GM12874 (cell line): ENCODE results near the gene CACNB1.

ENCODE experiments used
- TF ChIP-seq, protein P1 (sequence below): IDR thresholded peaks from 2 replicates; pipeline ENCODE4 v1.5.1; 2011; ENCODE audit warnings: low read depth, mild to moderate bottlenecking, control low read depth, low read length, moderate library complexity; ENCODE audit not compliant: insufficient read depth

The CACNB1 gene

DNA sequence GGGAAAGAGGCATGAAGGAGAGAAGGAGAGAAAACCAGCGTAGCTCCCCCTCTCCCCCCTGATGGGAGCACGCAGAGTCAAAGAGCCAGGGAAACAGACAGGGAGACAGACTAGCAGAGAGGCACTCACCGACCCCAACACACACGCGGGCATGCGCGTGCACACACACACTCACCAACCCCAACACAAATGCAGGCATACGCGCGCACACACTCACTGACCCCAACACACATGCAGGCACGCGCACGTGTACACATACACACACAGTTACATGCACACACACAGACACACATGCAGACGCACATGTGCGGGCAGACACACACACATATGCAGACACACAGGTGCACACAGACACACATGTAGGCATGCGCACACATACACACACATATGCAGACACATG is 4.6 kb downstream of the CACNB1 start:
- TF ChIP-seq, protein P1, sequence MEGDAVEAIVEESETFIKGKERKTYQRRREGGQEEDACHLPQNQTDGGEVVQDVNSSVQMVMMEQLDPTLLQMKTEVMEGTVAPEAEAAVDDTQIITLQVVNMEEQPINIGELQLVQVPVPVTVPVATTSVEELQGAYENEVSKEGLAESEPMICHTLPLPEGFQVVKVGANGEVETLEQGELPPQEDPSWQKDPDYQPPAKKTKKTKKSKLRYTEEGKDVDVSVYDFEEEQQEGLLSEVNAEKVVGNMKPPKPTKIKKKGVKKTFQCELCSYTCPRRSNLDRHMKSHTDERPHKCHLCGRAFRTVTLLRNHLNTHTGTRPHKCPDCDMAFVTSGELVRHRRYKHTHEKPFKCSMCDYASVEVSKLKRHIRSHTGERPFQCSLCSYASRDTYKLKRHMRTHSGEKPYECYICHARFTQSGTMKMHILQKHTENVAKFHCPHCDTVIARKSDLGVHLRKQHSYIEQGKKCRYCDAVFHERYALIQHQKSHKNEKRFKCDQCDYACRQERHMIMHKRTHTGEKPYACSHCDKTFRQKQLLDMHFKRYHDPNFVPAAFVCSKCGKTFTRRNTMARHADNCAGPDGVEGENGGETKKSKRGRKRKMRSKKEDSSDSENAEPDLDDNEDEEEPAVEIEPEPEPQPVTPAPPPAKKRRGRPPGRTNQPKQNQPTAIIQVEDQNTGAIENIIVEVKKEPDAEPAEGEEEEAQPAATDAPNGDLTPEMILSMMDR, result no peak

DNA sequence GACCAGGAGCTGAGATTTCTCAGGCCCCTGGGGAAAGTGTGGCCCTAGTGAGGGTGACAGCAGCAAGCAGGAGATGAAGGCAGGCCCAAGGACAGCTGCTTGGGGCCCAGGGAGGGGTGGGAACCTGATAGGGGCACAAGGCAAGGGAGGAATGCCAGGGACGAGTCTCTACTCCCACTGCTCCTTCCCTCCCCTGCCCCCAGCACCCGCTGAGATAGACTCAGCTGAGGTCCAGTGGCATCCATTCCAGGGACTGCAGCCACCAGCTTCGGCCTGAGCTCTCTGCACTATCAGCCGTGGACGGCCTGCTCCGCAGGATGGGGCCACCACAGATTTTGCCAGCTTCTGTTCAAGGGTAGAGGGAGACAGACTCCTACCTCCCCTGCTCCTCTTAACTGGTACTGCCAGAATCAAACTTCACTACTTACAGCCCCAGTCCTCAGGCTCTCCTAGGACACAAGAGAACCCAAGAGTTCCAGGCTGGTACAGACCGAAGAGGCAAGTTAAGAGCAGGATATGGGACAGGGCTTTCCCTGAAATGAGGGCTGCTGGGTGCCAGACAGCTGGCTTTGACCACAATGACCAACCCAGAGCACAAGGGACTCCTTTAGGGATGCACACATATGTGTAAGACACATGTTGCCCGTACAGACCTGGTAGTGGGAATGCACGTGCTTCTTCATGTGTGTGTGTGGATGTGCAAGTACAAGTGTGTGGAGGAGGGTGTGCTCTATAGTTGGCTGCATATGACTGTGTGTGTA is 5.5 kb downstream of the CACNB1 start:
- TF ChIP-seq, protein P1, result no peak

DNA sequence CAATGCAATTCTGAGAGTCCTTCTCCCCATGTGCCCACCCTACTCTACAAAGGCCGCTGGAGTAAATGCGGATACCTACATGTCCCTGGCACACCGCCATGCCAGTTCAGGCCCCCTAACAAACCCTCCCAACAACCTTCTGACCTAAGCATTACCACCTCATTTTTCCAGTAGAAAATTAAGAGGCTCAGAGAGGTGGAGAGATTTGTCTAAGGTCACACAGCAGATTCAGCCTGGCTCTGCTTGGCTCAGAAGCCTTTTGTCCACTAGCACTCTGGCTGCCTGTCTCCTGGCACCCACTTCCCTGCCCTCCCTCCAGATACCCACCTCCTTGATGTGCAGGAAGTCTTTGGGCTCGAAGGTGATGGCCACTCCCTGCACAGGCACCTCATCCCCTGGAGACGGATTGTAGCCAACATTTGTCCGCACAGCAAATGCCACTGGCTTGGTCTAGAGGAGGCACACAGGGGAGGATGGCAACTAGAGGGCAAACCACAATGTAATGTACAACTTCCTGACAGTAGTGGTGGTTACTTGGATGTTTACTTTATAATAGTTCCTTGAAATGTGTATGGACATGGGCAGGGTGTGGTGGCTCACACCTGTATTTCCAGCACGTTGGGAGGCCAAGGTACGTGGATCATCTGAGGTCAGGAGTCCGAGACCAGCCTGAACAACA is 10.2 kb downstream of the CACNB1 start:
- TF ChIP-seq, protein P1, result no peak

DNA sequence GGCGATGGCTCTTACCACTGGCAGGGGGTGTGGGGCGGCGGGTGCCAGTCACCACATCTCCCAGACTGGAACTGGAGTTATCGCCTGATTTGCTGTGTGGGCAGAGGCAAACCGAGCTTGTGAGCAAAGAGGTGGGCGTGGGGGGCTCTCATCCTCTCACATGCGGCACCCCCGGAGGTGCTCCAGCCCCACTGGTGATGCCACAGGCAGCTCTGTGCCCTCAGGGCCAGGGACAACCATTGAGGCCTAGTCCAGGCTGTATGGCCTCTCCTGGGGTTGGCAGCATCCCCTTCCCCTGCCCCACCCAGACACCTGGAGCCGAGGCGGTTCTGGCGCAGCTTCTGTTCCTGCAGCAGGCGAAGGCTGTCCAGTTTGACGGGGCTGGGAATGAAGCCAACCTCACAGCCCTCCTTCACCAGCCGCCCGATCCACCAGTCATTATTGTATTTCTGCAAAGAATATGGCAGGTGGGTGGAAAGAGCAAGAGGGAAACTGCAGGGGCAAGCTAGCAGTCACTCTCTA is 10.9 kb downstream of the CACNB1 start:
- TF ChIP-seq, protein P1, result no peak

DNA sequence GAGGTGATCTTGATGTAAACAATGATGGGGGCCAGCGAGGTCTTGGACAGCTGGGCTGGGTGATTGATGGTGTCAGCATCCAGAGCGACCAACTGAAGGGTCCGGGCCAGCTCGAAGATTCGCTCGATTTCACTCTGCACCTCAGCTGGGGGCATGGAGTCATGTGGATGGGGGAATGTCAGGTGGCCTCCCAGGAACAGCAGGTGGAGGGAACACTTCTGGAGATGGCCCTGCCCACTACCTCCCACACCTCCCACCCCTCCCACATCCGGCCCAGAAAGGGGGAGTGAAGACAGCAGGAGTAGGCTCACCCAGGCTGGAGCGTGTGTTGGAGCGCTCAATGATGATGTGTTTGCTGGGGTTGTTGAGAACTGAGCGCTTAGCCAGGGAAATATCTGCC is 13.7 kb downstream of the CACNB1 start:
- TF ChIP-seq, protein P1, result no peak

DNA sequence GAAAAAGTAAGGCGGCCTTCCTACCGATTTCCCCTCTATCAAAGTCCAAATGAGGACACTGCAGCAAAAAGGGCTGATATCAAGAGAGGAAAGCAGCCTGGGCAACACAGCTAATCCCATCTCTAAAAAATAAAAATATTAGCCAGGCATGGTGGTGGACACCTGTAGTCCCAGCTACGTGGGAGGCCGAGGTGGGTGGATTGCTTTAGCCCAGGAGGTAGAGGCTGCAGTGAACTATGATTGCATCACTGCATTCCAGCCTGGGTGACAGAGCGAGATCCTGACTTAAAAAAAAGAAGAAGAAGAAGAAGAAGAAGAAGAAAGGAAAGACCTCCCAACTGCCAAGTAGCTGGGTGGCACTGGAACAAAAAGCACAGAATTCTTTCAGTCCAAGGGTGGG is 14.4 kb downstream of the CACNB1 start:
- TF ChIP-seq, protein P1, result no peak

DNA sequence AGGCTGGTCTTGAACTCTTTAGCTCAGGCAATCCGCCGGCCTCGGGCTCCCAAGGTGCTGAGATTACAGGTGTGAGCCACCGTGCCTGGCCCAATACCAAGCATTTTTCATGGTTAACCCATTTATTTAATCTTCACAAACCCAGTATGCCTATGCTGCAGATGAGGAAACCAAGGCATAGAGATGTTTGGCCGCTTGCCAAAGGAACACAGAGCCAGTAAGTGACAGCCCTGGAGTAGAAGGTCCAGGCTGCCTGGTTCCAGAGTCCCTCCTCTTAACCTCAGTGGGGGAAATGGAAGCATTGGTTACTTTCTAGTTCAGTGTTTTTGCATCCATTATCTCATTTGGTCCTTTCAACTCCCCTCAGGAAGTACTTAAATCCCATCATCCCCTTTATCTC is 16.2 kb downstream of the CACNB1 start:
- TF ChIP-seq, protein P1, result no peak
